DOHH2 (cell line): ENCODE data around the gene MRPS31.

ENCODE experiments used
- EZH2phosphoT487 ChIP-seq: fragments of 200-600 bp; sonication (generic); IDR thresholded peaks from 2 replicates; pipeline ENCODE4 v1.6.1; 2017; ENCODE audit warnings: borderline replicate concordance, mild to moderate bottlenecking, antibody characterized with exemption, low read length, moderate library complexity, mixed read lengths
- TF ChIP-seq, protein P1 (sequence below): fragments of 200-600 bp; sonication (generic); IDR thresholded peaks from one replicate; pipeline ENCODE4 v1.5.1; 2014; ENCODE audit warnings: antibody characterized with exemption, mild to moderate bottlenecking, low read depth, low read length; ENCODE audit not compliant: poor library complexity, severe bottlenecking

DNA sequence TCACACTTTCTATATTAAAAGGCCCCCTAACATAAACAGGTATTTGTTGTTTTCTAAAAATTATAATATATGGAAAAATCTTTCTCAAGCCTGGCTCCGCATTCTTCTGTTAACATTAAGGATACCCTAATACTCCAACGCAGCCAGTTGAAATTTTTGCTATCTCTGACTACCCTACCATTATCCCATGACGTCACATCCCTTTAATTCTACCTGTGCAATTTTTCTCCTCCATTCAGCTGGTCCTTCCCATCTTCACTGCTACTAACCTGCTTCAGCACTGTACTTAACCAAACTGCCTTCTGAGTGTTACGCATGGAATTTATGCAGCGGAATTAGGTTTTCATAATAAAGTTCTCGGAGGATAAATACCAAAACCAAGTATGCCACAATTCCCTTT is 1.0 kb downstream of the MRPS31 start:
- TF ChIP-seq, protein P1, sequence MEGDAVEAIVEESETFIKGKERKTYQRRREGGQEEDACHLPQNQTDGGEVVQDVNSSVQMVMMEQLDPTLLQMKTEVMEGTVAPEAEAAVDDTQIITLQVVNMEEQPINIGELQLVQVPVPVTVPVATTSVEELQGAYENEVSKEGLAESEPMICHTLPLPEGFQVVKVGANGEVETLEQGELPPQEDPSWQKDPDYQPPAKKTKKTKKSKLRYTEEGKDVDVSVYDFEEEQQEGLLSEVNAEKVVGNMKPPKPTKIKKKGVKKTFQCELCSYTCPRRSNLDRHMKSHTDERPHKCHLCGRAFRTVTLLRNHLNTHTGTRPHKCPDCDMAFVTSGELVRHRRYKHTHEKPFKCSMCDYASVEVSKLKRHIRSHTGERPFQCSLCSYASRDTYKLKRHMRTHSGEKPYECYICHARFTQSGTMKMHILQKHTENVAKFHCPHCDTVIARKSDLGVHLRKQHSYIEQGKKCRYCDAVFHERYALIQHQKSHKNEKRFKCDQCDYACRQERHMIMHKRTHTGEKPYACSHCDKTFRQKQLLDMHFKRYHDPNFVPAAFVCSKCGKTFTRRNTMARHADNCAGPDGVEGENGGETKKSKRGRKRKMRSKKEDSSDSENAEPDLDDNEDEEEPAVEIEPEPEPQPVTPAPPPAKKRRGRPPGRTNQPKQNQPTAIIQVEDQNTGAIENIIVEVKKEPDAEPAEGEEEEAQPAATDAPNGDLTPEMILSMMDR, result no peak
- no peak for TF ChIP-seq EZH2phosphoT487
